ENCODE measurements around the gene RNF123. TPM values are rescaled to one million over a fixed set of nuclear protein-coding genes. Genes with fewer than 3 reads are reported as not detected.

The RNF123 gene
- total RNA-seq, 1 experiment from 2014 or later, result 71.9 TPM

DNA sequence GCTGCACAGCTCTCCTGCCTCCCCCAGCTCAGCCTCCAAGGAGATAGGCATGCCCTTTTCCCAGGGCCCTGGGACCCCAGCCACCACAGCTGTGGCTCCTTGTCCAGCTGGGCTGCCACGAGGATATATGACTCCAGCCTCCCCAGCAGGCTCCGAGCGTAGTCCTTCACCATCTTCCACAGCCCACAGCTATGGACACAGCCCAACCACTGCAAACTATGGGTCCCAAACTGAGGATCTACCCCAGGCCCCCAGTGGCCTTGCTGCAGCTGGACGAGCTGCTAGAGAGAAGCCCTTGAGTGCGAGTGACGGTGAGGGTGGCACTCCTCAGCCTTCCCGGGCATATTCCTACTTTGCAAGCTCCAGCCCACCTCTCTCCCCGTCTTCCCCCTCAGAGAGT lies 35.7 kb upstream of the RNF123 start:
- Histone ChIP-seq H4K20me1 (ENCODE audit: insufficient read depth) (no peaks in the 10 kb centered on the region), H3K4me2 (ENCODE audit: low read length) (no peak overlapping the region), H3K9ac (ENCODE audit: low read length) (no peak overlapping the region), H3K4me3 (replicated peaks in 1 of 2; ENCODE audit: low read depth in 1 of 2, low read length in 2 of 2) (no peak overlapping the region), H3K79me2 (ENCODE audit: insufficient read depth, low read length) (no peaks in the 10 kb centered on the region), H3K4me1 (ENCODE audit: control insufficient read depth in 1 of 2, insufficient read depth in 2 of 2, low read length in 2 of 2) (peaks cover 0 to 7% of the 10 kb centered on the region in 2 experiments; a peak in 1 of 4 replicates), H3K27ac (ENCODE audit: low read depth, low read length) (no peak overlapping the region), H3K9me2 (ENCODE audit: insufficient read depth) (no peaks in the 10 kb centered on the region), H3K36me3 (ENCODE audit: control insufficient read depth in 1 of 2, insufficient read depth in 2 of 2, low read length in 2 of 2) (no peaks in the 10 kb centered on the region), H3K9me3 (ENCODE audit: control insufficient read depth in 1 of 2, insufficient read depth in 1 of 2, low read depth in 1 of 2, low read length in 2 of 2) (no peaks in the 10 kb centered on the region), H2AFZ (ENCODE audit: low read depth, low read length, poor library complexity, severe bottlenecking) (no peak overlapping the region), H3K27me3 (ENCODE audit: insufficient read depth, low read length) (no peaks in the 10 kb centered on the region)
- ChIA-PET POLR2A (no interaction called here), CTCF (no interaction called here), RAD21 (ENCODE audit: low non-redundant PET in 1 of 2, low total read pairs in 2 of 2, uncharacterized antibody in 2 of 2, unreplicated experiment in 2 of 2) (no interaction called here)
- no TSS peak for BruUV-seq (replicated peaks)
- no peak for DNase-seq (ENCODE audit: low read depth, low spot score)
- no peak for ATAC-seq
- intact Hi-C loops (cut with micrococcal nuclease), result no loop called here
- TF ChIP-seq EZH2phosphoT487 (IDR thresholded peaks at IDR 0.05; ENCODE audit: borderline replicate concordance) (no peak), SP1 (IDR thresholded peaks at IDR 0.05; ENCODE audit: low read depth) (no peak), YY1 (IDR thresholded peaks at IDR 0.05; ENCODE audit: extremely low read depth, insufficient replicate concordance, low read depth, low read length) (no peak), RAD21 (IDR thresholded peaks at IDR 0.05; ENCODE audit: low read depth) (no peak), EZH2 (IDR thresholded peaks at IDR 0.05) (no peak), SIN3A (IDR thresholded peaks at IDR 0.05; ENCODE audit: low read depth) (no peak), CEBPB (IDR thresholded peaks at IDR 0.05; ENCODE audit: low read depth) (no peak), ELF1 (IDR thresholded peaks at IDR 0.05; ENCODE audit: borderline replicate concordance, low read depth) (no peak), ZBTB33 (IDR thresholded peaks at IDR 0.05; ENCODE audit: extremely low read depth, insufficient replicate concordance, low read length) (no peak)
- TF ChIP-seq, protein P1, sequence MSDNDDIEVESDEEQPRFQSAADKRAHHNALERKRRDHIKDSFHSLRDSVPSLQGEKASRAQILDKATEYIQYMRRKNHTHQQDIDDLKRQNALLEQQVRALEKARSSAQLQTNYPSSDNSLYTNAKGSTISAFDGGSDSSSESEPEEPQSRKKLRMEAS (IDR thresholded peaks at IDR 0.05), result no peak

Data from HCT116 (cell line).